Stimulated activated CD8-positive, alpha-beta memory T cell treated with anti-CD3 and anti-CD28 coated beads, Interleukin-4, amount 100 ng/mL, for 48 hours (primary cell): Measurements from ENCODE around the gene PSME3IP1.
"Not testable (repeated sequence)": the region's sequence is repeated elsewhere in the genome, so short reads cannot be mapped to it uniquely, and the experiment has no call there.

ENCODE experiments used
- DNase-seq: peaks from one replicate; pipeline ENCODE4 v3.0.0-alpha.2; 2020

PSME3IP1 gene

GRCh38 chr16:57123216-57123973 is 62.4 kb downstream of the PSME3IP1 start:
- no peak for DNase-seq

- DNase-seq: no peak
Measured at GRCh38 chr16:57118461-57119084, 67.3 kb downstream of the PSME3IP1 start.

- DNase-seq: no peak
Measured at GRCh38 chr16:57115514-57116182, 70.2 kb downstream of the PSME3IP1 start.

- no peak for DNase-seq
Measured at GRCh38 chr16:57115168-57115513, 70.7 kb downstream of the PSME3IP1 start.

GRCh38 chr16:57113664-57114063 is 72.2 kb downstream of the PSME3IP1 start:
- no peak for DNase-seq

GRCh38 chr16:57113042-57113453 is 72.8 kb downstream of the PSME3IP1 start:
- no peak for DNase-seq

GRCh38 chr16:57112403-57113041 is 73.3 kb downstream of the PSME3IP1 start:
- DNase-seq: no peak

GRCh38 chr16:57111420-57111819 is 74.4 kb downstream of the PSME3IP1 start:
- no peak for DNase-seq

GRCh38 chr16:57110937-57111336 is 74.9 kb downstream of the PSME3IP1 start:
- DNase-seq: no peak

- DNase-seq: not testable (repeated sequence)
Measured at GRCh38 chr16:57109259-57110105, 76.4 kb downstream of the PSME3IP1 start.

- no peak for DNase-seq
Measured at GRCh38 chr16:57108432-57108831, 77.4 kb downstream of the PSME3IP1 start.

- no peak for DNase-seq
Measured at GRCh38 chr16:57107321-57107922, 78.4 kb downstream of the PSME3IP1 start.

GRCh38 chr16:57106767-57107166 is 79.1 kb downstream of the PSME3IP1 start:
- no peak for DNase-seq

- DNase-seq: no peak
Measured at GRCh38 chr16:57105184-57105583, 80.7 kb downstream of the PSME3IP1 start.

- DNase-seq: no peak
Measured at GRCh38 chr16:57104706-57105105, 81.1 kb downstream of the PSME3IP1 start.

- no peak for DNase-seq
Measured at GRCh38 chr16:57102888-57103851, 82.7 kb downstream of the PSME3IP1 start.
